HG02870 (cell line): ENCODE data around the gene CLEC4A.
"Not testable (repeated sequence)": the region's sequence is repeated elsewhere in the genome, so short reads cannot be mapped to it uniquely, and the experiment has no call there.

Experiments
- ATAC-seq: cut with Tn5 transposase; IDR thresholded peaks from one replicate; pipeline ENCODE4 v1.9.1; 2021; ENCODE audit warnings: mild to moderate bottlenecking, moderate library complexity; ENCODE audit not compliant: unreplicated experiment

Gene CLEC4A

DNA sequence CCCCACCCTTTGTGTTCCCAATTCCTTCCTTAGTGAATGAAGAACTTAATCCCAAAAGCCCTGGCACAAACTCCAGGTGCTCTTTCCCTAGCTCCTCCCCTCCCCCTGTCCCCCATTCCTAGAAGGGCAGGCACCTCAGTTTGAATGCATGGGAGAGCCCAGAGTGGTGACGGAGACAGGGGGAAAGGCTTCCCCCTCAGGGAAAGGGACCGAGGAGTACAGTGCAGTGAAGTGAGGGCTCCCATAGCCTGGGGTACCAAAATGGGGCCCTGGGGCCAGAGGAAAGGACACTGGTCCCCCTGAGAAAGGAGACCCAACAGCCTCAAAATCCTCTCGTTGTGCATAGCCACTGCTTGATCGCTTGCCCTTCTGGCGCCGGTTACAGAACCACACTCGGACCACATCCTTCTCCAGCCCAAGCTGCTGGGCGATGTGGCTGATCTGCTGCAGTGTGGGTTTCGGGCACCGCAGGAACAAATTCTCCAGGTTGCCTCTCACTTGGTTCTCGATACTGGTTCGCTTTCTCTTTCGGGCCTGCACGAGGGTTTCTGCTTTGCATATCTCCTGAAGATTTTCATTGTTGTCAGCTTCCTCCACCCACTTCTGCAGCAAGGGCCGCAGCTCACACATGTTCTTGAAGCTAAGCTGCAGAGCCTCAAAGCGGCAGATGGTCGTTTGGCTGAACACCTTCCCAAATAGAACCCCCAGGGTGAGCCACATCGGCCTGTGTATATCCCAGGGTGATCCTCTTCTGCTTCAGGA is 10.4 kb downstream of the CLEC4A start:
- not testable (repeated sequence) for ATAC-seq

DNA sequence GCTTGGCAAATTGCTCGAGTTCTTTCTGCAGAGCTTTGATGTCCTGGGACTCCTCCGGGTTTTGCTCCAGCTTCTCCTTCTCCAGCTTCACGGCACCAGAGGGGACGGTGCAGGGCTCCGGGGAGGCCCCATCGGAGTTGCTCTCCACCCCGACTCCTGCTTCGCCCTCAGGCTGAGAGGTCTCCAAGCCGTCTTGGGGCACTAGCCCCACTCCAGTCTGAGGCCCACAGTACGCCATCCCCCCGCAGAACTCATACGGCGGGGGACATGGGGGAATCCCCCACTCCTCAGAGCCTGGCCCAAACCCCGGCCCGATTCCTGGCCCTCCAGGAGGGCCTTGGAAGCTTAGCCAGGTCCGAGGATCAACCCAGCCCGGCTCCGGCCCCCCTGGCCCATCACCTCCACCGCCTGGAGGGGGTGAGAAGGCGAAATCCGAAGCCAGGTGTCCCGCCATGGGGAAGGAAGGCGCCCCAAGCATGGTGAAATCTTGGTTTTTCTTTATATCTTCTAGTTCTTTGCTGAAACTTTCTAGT is 11.0 kb downstream of the CLEC4A start:
- ATAC-seq = not testable (repeated sequence)

GRCh38 chr12:8141647-8142046 is 18.2 kb downstream of the CLEC4A start:
- ATAC-seq = not testable (repeated sequence)

- ATAC-seq = no peak
These were observed 19.8 kb downstream of the CLEC4A start for GRCh38 chr12:8143261-8143660.

DNA sequence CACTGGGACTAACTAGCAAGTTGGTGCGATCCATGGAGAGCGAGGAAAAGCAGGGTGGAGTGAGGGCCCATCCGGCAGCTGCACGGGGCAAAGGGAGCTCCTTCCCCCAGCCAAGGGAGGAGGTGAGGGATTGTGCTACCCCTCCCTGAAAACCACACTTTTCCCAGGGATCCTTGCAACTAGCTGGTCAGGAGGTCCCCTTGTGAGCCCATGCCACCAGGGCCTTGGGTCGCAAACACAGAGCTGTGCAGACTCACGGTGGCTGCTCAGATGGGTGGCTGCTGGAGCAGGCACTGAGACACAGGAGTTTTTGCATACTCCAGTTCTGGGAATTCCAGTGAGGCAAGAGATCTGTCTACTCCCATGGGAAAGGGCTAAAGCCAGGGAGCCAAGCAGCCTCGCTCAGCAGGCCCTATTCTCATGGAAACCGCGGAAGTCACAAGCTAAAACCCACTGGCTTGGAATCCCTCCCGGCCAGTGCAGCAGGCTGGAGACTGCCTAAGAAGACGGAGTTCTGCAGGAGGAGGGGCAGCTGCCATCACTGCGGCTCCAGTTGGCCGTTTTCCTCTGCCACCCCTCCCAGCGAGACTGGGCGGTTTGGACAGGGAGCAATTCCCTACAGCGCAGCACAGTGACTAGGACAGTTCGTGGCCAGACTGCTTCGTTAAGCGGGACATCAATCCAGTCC is 22.5 kb downstream of the CLEC4A start:
- ATAC-seq = no peak

- ATAC-seq = no peak
These were observed 23.0 kb downstream of the CLEC4A start for GRCh38 chr12:8146442-8146771.

DNA sequence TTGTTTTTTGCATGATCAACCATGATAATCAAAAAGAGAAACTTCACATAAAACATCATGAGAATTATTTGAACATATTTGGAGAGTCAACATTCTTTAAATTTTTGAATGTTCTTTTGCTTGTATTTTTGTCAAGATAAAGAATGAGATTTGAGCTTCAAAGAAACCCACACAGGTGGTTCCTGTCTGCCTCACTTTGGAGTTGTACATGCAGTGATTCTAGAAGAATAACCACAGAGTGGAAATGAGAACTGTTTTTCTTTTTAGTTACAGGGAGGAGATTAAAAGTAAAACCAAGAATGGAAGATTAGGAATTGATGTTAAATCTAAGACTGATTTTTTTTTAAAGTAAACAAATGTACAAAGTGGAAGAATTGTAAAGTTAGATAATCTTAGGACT is 31.1 kb downstream of the CLEC4A start:
- ATAC-seq = peak; percentile 42

GRCh38 chr12:8156416-8156815 is 33.0 kb downstream of the CLEC4A start:
- ATAC-seq = no peak

DNA sequence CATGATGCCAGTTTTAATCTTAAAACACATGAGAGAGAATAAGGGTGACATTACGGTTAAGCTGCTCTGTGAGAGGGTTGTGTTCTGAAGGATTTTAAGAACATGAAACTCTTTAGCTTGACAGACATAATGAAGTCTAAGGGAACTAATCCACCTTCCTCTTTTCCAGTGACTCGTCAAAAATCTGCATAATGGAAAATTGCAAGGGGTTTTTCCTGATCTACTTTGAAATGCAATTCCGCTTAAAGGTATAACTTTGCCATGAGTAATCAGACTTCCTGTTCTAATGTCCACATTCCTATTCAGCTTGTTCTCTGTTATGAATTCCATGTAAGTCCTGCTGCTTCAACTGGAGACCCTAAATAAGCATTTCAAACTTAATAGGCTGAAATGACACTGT is 33.4 kb downstream of the CLEC4A start, which contains the start of gene ZNF705A:
TSS of gene ZNF705A (plus strand) at position 171 of the 400 bp plus-strand sequence. CDS start 15,611 bp downstream, outside the sequence.
- ATAC-seq = no peak

- ATAC-seq = no peak
These were observed 34.2 kb downstream of the CLEC4A start for GRCh38 chr12:8157484-8158198.

DNA sequence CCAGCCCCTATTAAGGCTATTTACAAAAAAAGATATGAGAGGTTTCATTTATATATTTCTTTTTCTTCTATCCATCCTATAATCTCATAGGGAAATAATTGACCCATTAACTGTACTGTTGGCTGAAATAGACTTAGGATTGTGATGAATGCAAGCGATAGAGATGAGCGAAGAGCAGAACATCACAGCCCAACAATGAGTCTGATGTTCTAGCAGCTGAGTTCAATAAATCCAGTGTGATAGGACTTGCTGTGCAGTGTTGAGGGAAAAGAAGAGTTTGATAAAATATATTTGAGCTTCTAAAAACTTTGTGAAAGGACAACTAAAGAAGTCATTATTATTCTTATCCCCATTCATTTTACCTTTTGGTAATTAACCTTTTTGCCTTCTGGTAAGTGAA is 49.5 kb downstream of the CLEC4A start:
- ATAC-seq = not testable (repeated sequence)

DNA sequence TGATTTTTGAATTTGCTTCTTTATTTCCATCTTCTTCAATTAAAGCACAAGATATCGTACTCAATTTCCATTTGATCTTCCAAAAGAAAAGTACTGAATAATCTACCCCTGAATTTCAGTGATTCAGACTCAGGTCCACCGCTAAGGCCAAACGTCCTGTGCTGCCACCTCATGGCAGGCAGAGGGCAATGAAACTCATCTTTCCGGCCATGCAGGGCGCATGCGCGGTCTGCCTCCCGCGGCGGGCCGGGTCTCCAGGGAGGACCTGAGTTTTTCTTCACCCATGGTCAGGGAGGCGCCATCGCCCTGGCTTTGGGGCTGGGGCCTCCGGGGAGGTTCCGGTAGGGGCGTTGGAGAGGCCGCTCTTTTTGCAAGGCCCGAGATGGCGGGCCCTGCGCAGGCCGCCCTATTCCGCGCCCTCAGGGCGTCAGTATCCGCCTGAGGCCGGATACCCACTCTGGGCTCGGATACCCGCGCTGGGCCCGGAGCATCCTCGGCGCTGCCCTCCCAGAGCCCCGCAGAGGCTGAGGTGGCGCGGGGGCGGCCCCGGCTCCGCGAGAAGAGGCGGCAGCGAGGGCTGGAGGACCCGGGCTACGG is 56.7 kb downstream of the CLEC4A start:
- not testable (repeated sequence) for ATAC-seq

DNA sequence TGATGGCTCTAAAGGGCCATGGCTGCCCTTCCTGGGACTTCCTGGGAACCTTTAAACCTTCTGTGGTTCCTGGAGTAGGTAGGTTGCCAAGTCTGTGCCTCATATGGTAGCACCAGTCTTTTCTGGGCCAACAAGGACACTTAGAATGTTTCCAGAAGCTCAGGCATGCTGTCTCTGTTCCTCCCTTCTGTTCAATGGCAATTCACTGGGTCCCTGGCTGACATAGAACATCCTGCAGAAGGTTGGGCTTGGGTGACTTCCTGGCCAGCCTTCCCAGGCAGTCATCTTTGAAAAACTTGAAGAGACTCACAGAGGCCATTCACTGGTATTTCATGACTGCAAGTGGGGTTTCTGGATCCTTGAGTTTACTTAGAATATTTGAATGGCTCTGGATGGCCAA is 57.9 kb downstream of the CLEC4A start:
- ATAC-seq = not testable (repeated sequence)

- not testable (repeated sequence) for ATAC-seq
These were observed 59.5 kb downstream of the CLEC4A start for GRCh38 chr12:8182923-8183322.

DNA sequence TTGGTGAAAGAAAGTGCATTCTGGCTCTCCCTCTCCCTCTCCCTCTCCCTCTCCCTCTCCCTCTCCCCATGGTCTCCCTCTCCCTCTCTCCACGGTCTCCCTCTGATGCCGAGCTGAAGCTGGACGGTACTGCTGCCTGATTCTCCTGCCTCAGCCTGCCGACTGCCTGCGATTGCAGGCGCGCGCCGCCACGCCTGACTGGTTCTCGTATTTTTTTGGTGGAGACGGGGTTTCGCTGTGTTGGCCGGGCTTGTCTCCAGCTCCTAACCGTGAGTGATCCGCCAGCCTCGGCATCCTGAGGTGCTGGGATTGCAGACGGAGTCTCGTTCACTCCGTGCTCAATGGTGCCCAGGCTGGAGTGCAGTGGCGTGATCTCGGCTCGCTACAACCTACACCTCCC is 59.9 kb downstream of the CLEC4A start:
- not testable (repeated sequence) for ATAC-seq

DNA sequence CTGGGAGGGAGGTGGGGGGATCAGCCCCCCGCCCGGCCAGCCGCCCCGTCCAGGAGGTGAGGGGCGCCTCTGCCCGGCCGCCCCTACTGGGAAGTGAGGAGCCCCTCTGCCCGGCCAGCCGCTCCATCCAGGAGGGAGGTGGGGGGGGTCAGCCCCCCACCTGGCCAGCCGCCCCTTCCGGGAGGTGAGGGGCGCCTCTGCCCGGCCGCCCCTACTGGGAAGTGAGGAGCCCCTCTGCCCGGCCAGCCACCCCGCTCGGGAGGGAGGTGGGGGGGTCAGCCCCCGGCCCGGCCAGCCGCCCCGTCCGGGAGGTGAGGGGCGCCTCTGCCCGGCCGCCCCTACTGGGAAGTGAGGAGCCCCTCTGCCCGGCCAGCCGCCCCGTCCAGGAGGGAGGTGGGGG is 60.8 kb downstream of the CLEC4A start:
- ATAC-seq = not testable (repeated sequence)

DNA sequence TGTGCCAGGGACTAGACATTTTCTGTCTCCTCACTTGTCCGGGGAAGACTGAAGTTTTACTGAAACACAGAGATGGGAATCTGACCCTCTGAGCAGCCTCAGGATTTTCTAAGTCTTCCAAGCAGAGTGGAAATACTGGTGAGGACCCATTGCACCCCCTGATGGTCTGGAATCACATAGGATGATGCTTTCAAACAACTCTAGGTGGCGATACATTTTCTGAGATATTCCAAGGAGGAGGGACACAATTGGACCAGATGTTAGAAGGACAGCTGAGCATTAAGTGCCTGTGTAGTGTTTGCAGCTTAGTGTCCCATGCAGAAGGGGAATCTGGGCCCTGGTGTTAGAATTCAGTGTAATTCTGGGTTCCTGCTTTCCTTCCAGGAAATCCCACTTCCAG is 64.7 kb downstream of the CLEC4A start:
- not testable (repeated sequence) for ATAC-seq
